Panc1 (cell line): ENCODE data around the gene ADAMTS13. TPM values are rescaled to one million over a fixed set of nuclear protein-coding genes. Genes with fewer than 3 reads are reported as not detected.

Experiments used
- ATAC-seq: fragments of 200-7000 bp; cut with Tn5 transposase; 2 replicates; pipeline ENCODE4 v1.9.1; 2020; ENCODE audit warnings: mild to moderate bottlenecking, moderate library complexity
- BruUV-seq: library from RNA; stranded (reverse); fragments of 400-500 nt; replicated peaks from 2 replicates; lab custom pipeline; 2021; lab: Mats Ljungman, UMichigan
- CTCF ChIA-PET: fragments of 300-600 bp; sonication (Branson Sonifier 250); formaldehyde crosslinking; loops from one replicate; lab custom pipeline; 2022; ENCODE audit warnings: antibody characterized with exemption; lab: Charles Lee
- POLR2A ChIA-PET: fragments of 300-600 bp; sonication (Branson Sonifier 250); formaldehyde crosslinking; loops from one replicate; lab custom pipeline; 2022; ENCODE audit warnings: antibody characterized with exemption; lab: Charles Lee
- DNase-seq: peaks from one replicate; pipeline ENCODE4 v3.0.0-alpha.2; 2010; ENCODE audit warnings: low read depth, low spot score
- H3K27ac ChIP-seq: 2 replicates; pipeline ENCODE4 v1.5.1; 2011; ENCODE audit warnings: mild to moderate bottlenecking, low read length, inconsistent platforms
- H3K27me3 ChIP-seq: fragments of 200-500 bp; sonication (Bioruptor generic); 2 replicates; pipeline ENCODE4 v1.6.0; 2014; ENCODE audit warnings: low read length, inconsistent platforms; ENCODE audit not compliant: control insufficient read depth, insufficient read depth
- H3K36me3 ChIP-seq: fragments of 200-500 bp; sonication (Bioruptor generic); 2 replicates; pipeline ENCODE4 v1.5.1; 2014; ENCODE audit warnings: inconsistent platforms, mild to moderate bottlenecking, low read length, moderate library complexity; ENCODE audit not compliant: control insufficient read depth, insufficient read depth
- H3K4me1 ChIP-seq: 2 replicates; pipeline ENCODE4 v1.5.1; 2011; ENCODE audit warnings: inconsistent platforms, mild to moderate bottlenecking, low read length, moderate library complexity; ENCODE audit not compliant: control insufficient read depth, insufficient read depth
- H3K4me3 ChIP-seq, 2 experiments: 2 replicates each; pipeline ENCODE4 v1.5.1; 2011 to 2012; ENCODE audit warnings: low read depth in 2 of 2, low read length in 2 of 2, mild to moderate bottlenecking in 2 of 2, inconsistent platforms in 1 of 2, moderate library complexity in 1 of 2
- H3K9me3 ChIP-seq: fragments of 200-500 bp; sonication (Bioruptor generic); 2 replicates; pipeline ENCODE4 v1.5.1; 2014; ENCODE audit warnings: low read depth, mild to moderate bottlenecking, inconsistent platforms, low read length, moderate library complexity; ENCODE audit not compliant: control insufficient read depth, insufficient read depth
- POLR2AphosphoS5 ChIP-seq: IDR thresholded peaks from 2 replicates; pipeline ENCODE4 v1.6.1; 2012; ENCODE audit warnings: mild to moderate bottlenecking, low read depth, low read length, moderate library complexity
- SIN3A ChIP-seq: IDR thresholded peaks from 2 replicates; pipeline ENCODE4 v1.6.1; 2012; ENCODE audit warnings: low read depth, mild to moderate bottlenecking, low read length, moderate library complexity, borderline replicate concordance; ENCODE audit not compliant: insufficient read depth
- TCF7L2 ChIP-seq: IDR thresholded peaks from 2 replicates; pipeline ENCODE4 v1.6.1; 2011; ENCODE audit warnings: mild to moderate bottlenecking, low read depth, low read length, inconsistent platforms
- in situ Hi-C: cut with HindIII; loops from 2 replicates; pipeline ENCODE4 v1.10.0; 2016; ENCODE audit warnings: low sequenced_read_pairs, low pct_unique_long_range_greater_than_20kb
- intact Hi-C: fragments of 100-400 bp; cut with micrococcal nuclease; formaldehyde crosslinking; loops from one replicate; pipeline ENCODE4 v1.10.0; 2022; ENCODE audit not compliant: unreplicated experiment
- total RNA-seq: library from RNA; stranded (reverse); gene quantifications from one replicate; pipeline ENCODE4 v1.2.1, GENCODE V29; 2021; ENCODE audit not compliant: unreplicated experiment
- TF ChIP-seq, protein P1 (sequence below), 2 experiments: IDR thresholded peaks; 2 replicates each; pipeline ENCODE4 v1.6.1; 2011 to 2012; ENCODE audit warnings: low read depth in 2 of 2, control low read depth in 1 of 2, low read length in 1 of 2, mild to moderate bottlenecking in 1 of 2, moderate library complexity in 1 of 2; ENCODE audit not compliant: insufficient read depth in 1 of 2
- TF ChIP-seq, protein P2 (sequence below): fragments of 450-650 bp; IDR thresholded peaks from 2 replicates; pipeline ENCODE4 v1.5.1; 2017; ENCODE audit warnings: mild to moderate bottlenecking

Gene ADAMTS13
- total RNA-seq, 1 experiment from 2014 or later = 3.4 TPM

DNA sequence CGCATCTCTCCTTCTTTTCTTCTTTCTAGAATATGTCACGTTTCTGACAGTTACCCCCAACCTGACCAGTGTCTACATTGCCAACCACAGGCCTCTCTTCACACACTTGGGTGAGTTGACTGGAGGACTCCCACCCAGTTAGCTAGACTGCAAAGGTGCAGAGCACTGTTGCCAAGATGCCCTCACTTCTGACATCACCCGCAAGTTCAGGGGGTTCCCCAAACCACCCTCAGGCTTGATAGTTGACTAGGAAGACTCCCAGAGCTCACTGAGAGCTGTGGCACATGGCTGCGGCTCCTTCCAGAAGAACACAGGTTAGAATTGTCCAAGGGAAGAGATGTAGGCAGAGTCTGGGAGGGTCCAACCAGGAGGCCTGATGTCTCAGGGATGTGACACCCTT is 17.2 kb downstream of the ADAMTS13 start:
- intact Hi-C loops (no loop called here), in situ Hi-C loops (no loop called here)
- Histone ChIP-seq H3K36me3 (no peaks in the 10 kb centered on the region), H3K27ac (no peak overlapping the region), H3K4me1 (no peaks in the 10 kb centered on the region), H3K4me3 (no peak overlapping the region), H3K27me3 (no peaks in the 10 kb centered on the region), H3K9me3 (no peaks in the 10 kb centered on the region)
- no peak for ATAC-seq
- DNase-seq = no peak
- TF ChIP-seq, protein P1, sequence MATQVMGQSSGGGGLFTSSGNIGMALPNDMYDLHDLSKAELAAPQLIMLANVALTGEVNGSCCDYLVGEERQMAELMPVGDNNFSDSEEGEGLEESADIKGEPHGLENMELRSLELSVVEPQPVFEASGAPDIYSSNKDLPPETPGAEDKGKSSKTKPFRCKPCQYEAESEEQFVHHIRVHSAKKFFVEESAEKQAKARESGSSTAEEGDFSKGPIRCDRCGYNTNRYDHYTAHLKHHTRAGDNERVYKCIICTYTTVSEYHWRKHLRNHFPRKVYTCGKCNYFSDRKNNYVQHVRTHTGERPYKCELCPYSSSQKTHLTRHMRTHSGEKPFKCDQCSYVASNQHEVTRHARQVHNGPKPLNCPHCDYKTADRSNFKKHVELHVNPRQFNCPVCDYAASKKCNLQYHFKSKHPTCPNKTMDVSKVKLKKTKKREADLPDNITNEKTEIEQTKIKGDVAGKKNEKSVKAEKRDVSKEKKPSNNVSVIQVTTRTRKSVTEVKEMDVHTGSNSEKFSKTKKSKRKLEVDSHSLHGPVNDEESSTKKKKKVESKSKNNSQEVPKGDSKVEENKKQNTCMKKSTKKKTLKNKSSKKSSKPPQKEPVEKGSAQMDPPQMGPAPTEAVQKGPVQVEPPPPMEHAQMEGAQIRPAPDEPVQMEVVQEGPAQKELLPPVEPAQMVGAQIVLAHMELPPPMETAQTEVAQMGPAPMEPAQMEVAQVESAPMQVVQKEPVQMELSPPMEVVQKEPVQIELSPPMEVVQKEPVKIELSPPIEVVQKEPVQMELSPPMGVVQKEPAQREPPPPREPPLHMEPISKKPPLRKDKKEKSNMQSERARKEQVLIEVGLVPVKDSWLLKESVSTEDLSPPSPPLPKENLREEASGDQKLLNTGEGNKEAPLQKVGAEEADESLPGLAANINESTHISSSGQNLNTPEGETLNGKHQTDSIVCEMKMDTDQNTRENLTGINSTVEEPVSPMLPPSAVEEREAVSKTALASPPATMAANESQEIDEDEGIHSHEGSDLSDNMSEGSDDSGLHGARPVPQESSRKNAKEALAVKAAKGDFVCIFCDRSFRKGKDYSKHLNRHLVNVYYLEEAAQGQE (IDR thresholded peaks at IDR 0.05; ENCODE audit: insufficient read depth in 1 of 2, low read depth in 2 of 2, low read length in 1 of 2) = no peak
- TF ChIP-seq, protein P2, sequence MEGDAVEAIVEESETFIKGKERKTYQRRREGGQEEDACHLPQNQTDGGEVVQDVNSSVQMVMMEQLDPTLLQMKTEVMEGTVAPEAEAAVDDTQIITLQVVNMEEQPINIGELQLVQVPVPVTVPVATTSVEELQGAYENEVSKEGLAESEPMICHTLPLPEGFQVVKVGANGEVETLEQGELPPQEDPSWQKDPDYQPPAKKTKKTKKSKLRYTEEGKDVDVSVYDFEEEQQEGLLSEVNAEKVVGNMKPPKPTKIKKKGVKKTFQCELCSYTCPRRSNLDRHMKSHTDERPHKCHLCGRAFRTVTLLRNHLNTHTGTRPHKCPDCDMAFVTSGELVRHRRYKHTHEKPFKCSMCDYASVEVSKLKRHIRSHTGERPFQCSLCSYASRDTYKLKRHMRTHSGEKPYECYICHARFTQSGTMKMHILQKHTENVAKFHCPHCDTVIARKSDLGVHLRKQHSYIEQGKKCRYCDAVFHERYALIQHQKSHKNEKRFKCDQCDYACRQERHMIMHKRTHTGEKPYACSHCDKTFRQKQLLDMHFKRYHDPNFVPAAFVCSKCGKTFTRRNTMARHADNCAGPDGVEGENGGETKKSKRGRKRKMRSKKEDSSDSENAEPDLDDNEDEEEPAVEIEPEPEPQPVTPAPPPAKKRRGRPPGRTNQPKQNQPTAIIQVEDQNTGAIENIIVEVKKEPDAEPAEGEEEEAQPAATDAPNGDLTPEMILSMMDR = no peak
- TF ChIP-seq POLR2AphosphoS5 (no peak), SIN3A (no peak), TCF7L2 (no peak)
- BruUV-seq = no TSS peak
- ChIA-PET POLR2A (no interaction called here), CTCF (no interaction called here)

DNA sequence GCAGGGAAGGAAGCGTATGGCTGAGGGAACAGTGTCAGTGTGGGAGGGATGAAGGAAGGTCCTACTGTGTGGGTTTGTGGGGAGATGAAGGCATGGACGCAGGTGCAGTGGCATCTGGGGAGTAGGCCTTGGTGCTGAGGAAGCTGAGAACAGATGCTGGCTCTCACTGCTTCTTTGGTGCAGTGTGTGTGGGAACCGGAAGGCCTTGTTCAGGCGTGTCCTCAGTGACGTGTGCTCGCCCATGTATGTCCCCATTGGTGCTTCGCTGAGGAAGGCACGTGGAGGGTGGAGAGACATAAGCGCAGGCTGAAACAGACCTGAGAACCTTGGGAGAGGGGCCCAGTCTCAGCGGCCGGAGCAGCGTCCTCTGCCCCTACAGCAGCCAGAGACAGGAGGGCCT is 18.7 kb downstream of the ADAMTS13 start:
- no TSS peak for BruUV-seq
- no peak overlapping the region for H3K27ac ChIP-seq

More for the DNA sequence above, 18.7 kb downstream of the ADAMTS13 start:
- in situ Hi-C loops (no loop called here), intact Hi-C loops (no loop called here)
- ATAC-seq (no peak), DNase-seq (no peak)
- CTCF ChIA-PET = no interaction called here
- Histone ChIP-seq H3K27me3 (no peaks in the 10 kb centered on the region), H3K4me1 (no peaks in the 10 kb centered on the region), H3K9me3 (no peaks in the 10 kb centered on the region), H3K4me3 (no peak overlapping the region), H3K36me3 (no peaks in the 10 kb centered on the region)
- TF ChIP-seq POLR2AphosphoS5 = no peak
- TF ChIP-seq, protein P2 = no peak
- TF ChIP-seq SIN3A = no peak
- TF ChIP-seq TCF7L2 = no peak
- TF ChIP-seq, protein P1 (IDR thresholded peaks at IDR 0.05; ENCODE audit: insufficient read depth in 1 of 2, low read depth in 2 of 2, low read length in 1 of 2) = no peak
- POLR2A ChIA-PET = no interaction called here
